IPS-11a (cell line): ENCODE data around the gene INPP5D.
"Not testable (repeated sequence)": the region's sequence is repeated elsewhere in the genome, so short reads cannot be mapped to it uniquely, and the experiment has no call there.

Source experiments
- H3K4me3 ChIP-seq: one replicate; pipeline ENCODE4 v1.5.1; 2013; ENCODE audit warnings: low read depth, low read length, control low read depth

Gene INPP5D

GRCh38 chr2:233052517-233052916 is 7.6 kb upstream of the INPP5D start:
- not testable (repeated sequence) for H3K4me3 ChIP-seq

- H3K4me3 ChIP-seq = no peak overlapping the region
These were observed 6.0 kb upstream of the INPP5D start for GRCh38 chr2:233053928-233054784.

- no peak overlapping the region for H3K4me3 ChIP-seq
These were observed 4.8 kb upstream of the INPP5D start for GRCh38 chr2:233055362-233055761.

- H3K4me3 ChIP-seq = no peak overlapping the region
These were observed 3.1 kb upstream of the INPP5D start for GRCh38 chr2:233056961-233057605.

- H3K4me3 ChIP-seq = no peak overlapping the region
These were observed 1.2 kb upstream of the INPP5D start for GRCh38 chr2:233058717-233059546.

GRCh38 chr2:233059547-233059796 is 670 bp upstream of the INPP5D start:
- H3K4me3 ChIP-seq = no peak overlapping the region

GRCh38 chr2:233060501-233060979 is 398 bp downstream of the INPP5D start:
- H3K4me3 ChIP-seq = no peak overlapping the region

- H3K4me3 ChIP-seq = no peak overlapping the region
These were observed 943 bp downstream of the INPP5D start for GRCh38 chr2:233060980-233061590.

GRCh38 chr2:233061591-233062450 is 1.7 kb downstream of the INPP5D start:
- no peak overlapping the region for H3K4me3 ChIP-seq

- no peak overlapping the region for H3K4me3 ChIP-seq
These were observed 2.3 kb downstream of the INPP5D start for GRCh38 chr2:233062451-233062850.

- H3K4me3 ChIP-seq = no peak overlapping the region
These were observed 2.8 kb downstream of the INPP5D start for GRCh38 chr2:233062946-233063268.

GRCh38 chr2:233063269-233063975 is 3.3 kb downstream of the INPP5D start:
- H3K4me3 ChIP-seq = no peak overlapping the region

- H3K4me3 ChIP-seq = no peak overlapping the region
These were observed 3.9 kb downstream of the INPP5D start for GRCh38 chr2:233063976-233064411.

- H3K4me3 ChIP-seq = no peak overlapping the region
These were observed 4.5 kb downstream of the INPP5D start for GRCh38 chr2:233064530-233065199.

GRCh38 chr2:233065200-233065589 is 5.1 kb downstream of the INPP5D start:
- not testable (repeated sequence) for H3K4me3 ChIP-seq

- no peak overlapping the region for H3K4me3 ChIP-seq
These were observed 5.9 kb downstream of the INPP5D start for GRCh38 chr2:233065954-233066470.

GRCh38 chr2:233068762-233069418 is 8.7 kb downstream of the INPP5D start:
- H3K4me3 ChIP-seq = no peak overlapping the region

- H3K4me3 ChIP-seq = no peak overlapping the region
These were observed 12.7 kb downstream of the INPP5D start for GRCh38 chr2:233072838-233073237.
